ENCODE data around the gene MYOG. TPM values are rescaled to one million over a fixed set of nuclear protein-coding genes. Genes with fewer than 3 reads are reported as not detected.

MYOG gene
- total and polyA plus RNA-seq, 10 of the 15 experiments (the other 5 are each of a cell fraction or from before 2014, with no cell fraction given): not detected

- peaks cover 0 to 2% of the 10 kb centered on the region in 2 experiments; a peak in 2 of 4 replicates for H3K27me3 ChIP-seq (replicated peaks in 1 of 2; ENCODE audit: control insufficient read depth in 2 of 2, insufficient read depth in 2 of 2, low read length in 1 of 2)
- no peaks in the 10 kb centered on the region for H3K36me3 ChIP-seq (ENCODE audit: control insufficient read depth in 2 of 2, insufficient read depth in 2 of 2, low read length in 1 of 2)
- H4K20me1 ChIP-seq (ENCODE audit: control insufficient read depth, insufficient read depth): no peaks in the 10 kb centered on the region
- no TSS peak for BruUV-seq (replicated peaks)
- no peak overlapping the region for H3K27ac ChIP-seq (ENCODE audit: control insufficient read depth, insufficient read depth)
- in situ Hi-C loops (cut with MboI) (no loop called here), intact Hi-C loops (cut with micrococcal nuclease; ENCODE audit: unreplicated experiment) (no loop called here)
- ChIA-PET POLR2A (interaction anchor here (0.6 kb wide), 1 partner anchor 15 kb away, joined by 8 read pairs; no protein-coding TSS in a partner anchor), CTCF (interaction anchor here (8.7 kb wide), 1 partner anchor 16 kb away, joined by 66 read pairs; no protein-coding TSS in a partner anchor), SMC1A (ENCODE audit: uncharacterized antibody, unreplicated experiment) (no interaction called here), RAD21 (ENCODE audit: unreplicated experiment) (interaction anchor here (1.2 kb wide), 1 partner anchor 16 kb away, joined by 4 read pairs; no protein-coding TSS in a partner anchor)
- no peak overlapping the region for H3K9ac ChIP-seq (ENCODE audit: control insufficient read depth, insufficient read depth, low read length)
- no peak for DNase-seq (ENCODE audit: low read depth, low spot score)
- H3K9me3 ChIP-seq (replicated peaks; ENCODE audit: control insufficient read depth, insufficient read depth, low read length): no peaks in the 10 kb centered on the region
- no peak overlapping the region for H3K4me3 ChIP-seq
- no peaks in the 10 kb centered on the region for H3K4me1 ChIP-seq (ENCODE audit: control insufficient read depth, insufficient read depth, low read length)
- no peaks in the 10 kb centered on the region for H3K79me2 ChIP-seq (ENCODE audit: control insufficient read depth, insufficient read depth, low read length)
- H2AFZ ChIP-seq (ENCODE audit: control insufficient read depth, low read depth, low read length): no peak overlapping the region
- no peak overlapping the region for H3K4me2 ChIP-seq (ENCODE audit: control insufficient read depth, insufficient read depth)
- TF ChIP-seq HSF1 (IDR thresholded peaks at IDR 0.05; ENCODE audit: low read depth, low read length) (no peak), SREBF2 (IDR thresholded peaks at IDR 0.05; ENCODE audit: low read length) (no peak), SKIL (IDR thresholded peaks at IDR 0.05; ENCODE audit: low read depth, poor library complexity, severe bottlenecking) (no peak), EZH2 (IDR thresholded peaks at IDR 0.05; ENCODE audit: borderline replicate concordance, control insufficient read depth, low read depth, low read length) (no peak), DPF2 (IDR thresholded peaks at IDR 0.05) (no peak), LARP7 (IDR thresholded peaks at IDR 0.05) (no peak), MYB (IDR thresholded peaks at IDR 0.05; ENCODE audit: borderline replicate concordance, low read depth, low read length) (no peak), YBX1 (IDR thresholded peaks at IDR 0.05) (no peak), BCL3 (IDR thresholded peaks at IDR 0.05; ENCODE audit: borderline replicate concordance, insufficient read depth, low read depth, low read length, poor library complexity, severe bottlenecking) (no peak), RUNX3 (IDR thresholded peaks at IDR 0.05; ENCODE audit: low read length) (no peak), CEBPZ (IDR thresholded peaks at IDR 0.05; ENCODE audit: low read depth, low read length) (no peak)
- ATAC-seq: no peak
- FAIRE-seq: no peak
- WGBS (ENCODE audit: insufficient coverage, insufficient replicate concordance, low lambda C conversion rate, missing lambda C conversion rate): 69% methylated on average over 23 of the region's 24 CpGs
Observed at GRCh38 chr1:203055161-203055799, 30.5 kb downstream of the MYOG start.
